HEK293 (cell line): Measurements from ENCODE around the gene CREG2.

Experiments used
- CTCF ChIA-PET: fragments of 350-600 bp; formaldehyde crosslinking; extraction: SDS; loops from one replicate; lab custom pipeline; 2021; ENCODE audit warnings: antibody characterized with exemption; lab: Yijun Ruan, JAX
- POLR2A ChIA-PET: fragments of 300-600 bp; formaldehyde crosslinking; extraction: SDS; loops from one replicate; lab custom pipeline; 2020; ENCODE audit warnings: antibody characterized with exemption, inconsistent platforms; lab: Yijun Ruan, JAX
- H3K27ac ChIP-seq: fragments of 200-500 bp; sonication (Bioruptor generic); 2 replicates; pipeline ENCODE4 v1.5.1; 2014; ENCODE audit warnings: low read depth, low read length, control low read depth, inconsistent platforms; ENCODE audit errors: extremely low read depth
- H3K36me3 ChIP-seq, 2 experiments: fragments of 200-500 bp in 1 of 2; sonication (Bioruptor generic) in 1 of 2; 1 replicate in 1 of 2; 2 replicates in 1 of 2; pipeline ENCODE4 v1.5.1; 2014 to 2017; ENCODE audit warnings: inconsistent platforms in 2 of 2, low read length in 2 of 2; ENCODE audit not compliant: control insufficient read depth in 2 of 2, insufficient read depth in 1 of 2
- H3K4me1 ChIP-seq: fragments of 200-500 bp; sonication (Bioruptor generic); 2 replicates; pipeline ENCODE4 v1.5.1; 2014; ENCODE audit warnings: mild to moderate bottlenecking, low read length, inconsistent platforms; ENCODE audit not compliant: control insufficient read depth, insufficient read depth
- H3K4me3 ChIP-seq: 2 replicates; pipeline ENCODE4 v1.5.1; 2011; ENCODE audit warnings: low read depth, mild to moderate bottlenecking, control low read depth, low read length, moderate library complexity
- H3K9me3 ChIP-seq: fragments of 200-500 bp; sonication (Bioruptor generic); 2 replicates; pipeline ENCODE4 v1.5.1; 2014; ENCODE audit warnings: low read depth, low read length, inconsistent platforms; ENCODE audit not compliant: control insufficient read depth, insufficient read depth
- BCL11A ChIP-seq: fragments of 450-650 bp; formaldehyde crosslinking; IDR thresholded peaks from 2 replicates; pipeline ENCODE4 v1.5.1; 2016; ENCODE audit warnings: low read depth, missing biosample characterization, missing genetic modification characterization
- BCL11B ChIP-seq: fragments of 450-650 bp; formaldehyde crosslinking; IDR thresholded peaks from 2 replicates; pipeline ENCODE4 v1.5.1; 2016; ENCODE audit warnings: low read depth, missing biosample characterization, missing genetic modification characterization
- SP3 ChIP-seq: fragments of 450-650 bp; formaldehyde crosslinking; IDR thresholded peaks from 2 replicates; pipeline ENCODE4 v1.5.1; 2016; ENCODE audit warnings: missing biosample characterization, missing genetic modification characterization
- SP7 ChIP-seq: fragments of 450-650 bp; formaldehyde crosslinking; IDR thresholded peaks from 2 replicates; pipeline ENCODE4 v1.5.1; 2016; ENCODE audit warnings: missing biosample characterization, missing genetic modification characterization
- ZBTB44 ChIP-seq: fragments of 450-650 bp; IDR thresholded peaks from 2 replicates; pipeline ENCODE4 v1.5.1; 2018; ENCODE audit warnings: missing biosample characterization, mild to moderate bottlenecking, missing genetic modification characterization
- ZEB2 ChIP-seq: fragments of 450-650 bp; formaldehyde crosslinking; IDR thresholded peaks from 2 replicates; pipeline ENCODE4 v1.5.1; 2016; ENCODE audit warnings: missing biosample characterization, missing genetic modification characterization
- ZFP3 ChIP-seq: fragments of 450-650 bp; formaldehyde crosslinking; IDR thresholded peaks from 2 replicates; pipeline ENCODE4 v1.5.1; 2016; ENCODE audit warnings: low read depth, missing biosample characterization, missing genetic modification characterization
- ZNF239 ChIP-seq: fragments of 450-650 bp; formaldehyde crosslinking; IDR thresholded peaks from 2 replicates; pipeline ENCODE4 v1.5.1; 2016; ENCODE audit warnings: missing biosample characterization, missing genetic modification characterization
- ZNF404 ChIP-seq: fragments of 450-650 bp; formaldehyde crosslinking; IDR thresholded peaks from 2 replicates; pipeline ENCODE4 v1.5.1; 2017; ENCODE audit warnings: missing biosample characterization, missing genetic modification characterization
- ZNF514 ChIP-seq: fragments of 450-650 bp; formaldehyde crosslinking; IDR thresholded peaks from 2 replicates; pipeline ENCODE4 v1.5.1; 2016; ENCODE audit warnings: missing biosample characterization, missing genetic modification characterization
- ZNF529 ChIP-seq: fragments of 450-650 bp; formaldehyde crosslinking; IDR thresholded peaks from 2 replicates; pipeline ENCODE4 v1.5.1; 2017; ENCODE audit warnings: missing genetic modification characterization, missing biosample characterization; ENCODE audit not compliant: insufficient replicate concordance
- ZNF555 ChIP-seq: fragments of 450-650 bp; formaldehyde crosslinking; conservative IDR thresholded peaks from 2 replicates; pipeline ENCODE4 v1.5.1; 2017; ENCODE audit warnings: missing biosample characterization, mild to moderate bottlenecking, missing genetic modification characterization, inconsistent platforms
- ZNF571 ChIP-seq: fragments of 450-650 bp; formaldehyde crosslinking; IDR thresholded peaks from 2 replicates; pipeline ENCODE4 v1.5.0; 2017; ENCODE audit warnings: missing biosample characterization, missing genetic modification characterization
- ZNF610 ChIP-seq: fragments of 450-650 bp; formaldehyde crosslinking; IDR thresholded peaks from 2 replicates; pipeline ENCODE4 v1.5.1; 2016; ENCODE audit warnings: missing biosample characterization, missing genetic modification characterization, borderline replicate concordance
- ZNF692 ChIP-seq: fragments of 450-650 bp; formaldehyde crosslinking; IDR thresholded peaks from 2 replicates; pipeline ENCODE4 v1.5.1; 2016; ENCODE audit warnings: missing biosample characterization, missing genetic modification characterization
- ZNF785 ChIP-seq: fragments of 450-650 bp; formaldehyde crosslinking; IDR thresholded peaks from 2 replicates; pipeline ENCODE4 v1.5.1; 2016; ENCODE audit warnings: missing biosample characterization, missing genetic modification characterization
- ZSCAN23 ChIP-seq: fragments of 450-650 bp; formaldehyde crosslinking; IDR thresholded peaks from 2 replicates; pipeline ENCODE4 v1.5.1; 2016; ENCODE audit warnings: missing biosample characterization, missing genetic modification characterization
- TF ChIP-seq, protein P1 (sequence below): fragments of 450-650 bp; formaldehyde crosslinking; IDR thresholded peaks from 2 replicates; pipeline ENCODE4 v1.5.1; 2016; ENCODE audit warnings: missing biosample characterization, missing genetic modification characterization, low read depth
- TF ChIP-seq, protein P2 (sequence below): fragments of 450-650 bp; formaldehyde crosslinking; IDR thresholded peaks from 2 replicates; pipeline ENCODE4 v1.5.1; 2016; ENCODE audit warnings: missing biosample characterization, missing genetic modification characterization
- TF ChIP-seq, protein P3 (sequence below): fragments of 450-650 bp; formaldehyde crosslinking; IDR thresholded peaks from 2 replicates; pipeline ENCODE4 v1.5.1; 2016; ENCODE audit warnings: missing biosample characterization, missing genetic modification characterization

Gene CREG2

DNA sequence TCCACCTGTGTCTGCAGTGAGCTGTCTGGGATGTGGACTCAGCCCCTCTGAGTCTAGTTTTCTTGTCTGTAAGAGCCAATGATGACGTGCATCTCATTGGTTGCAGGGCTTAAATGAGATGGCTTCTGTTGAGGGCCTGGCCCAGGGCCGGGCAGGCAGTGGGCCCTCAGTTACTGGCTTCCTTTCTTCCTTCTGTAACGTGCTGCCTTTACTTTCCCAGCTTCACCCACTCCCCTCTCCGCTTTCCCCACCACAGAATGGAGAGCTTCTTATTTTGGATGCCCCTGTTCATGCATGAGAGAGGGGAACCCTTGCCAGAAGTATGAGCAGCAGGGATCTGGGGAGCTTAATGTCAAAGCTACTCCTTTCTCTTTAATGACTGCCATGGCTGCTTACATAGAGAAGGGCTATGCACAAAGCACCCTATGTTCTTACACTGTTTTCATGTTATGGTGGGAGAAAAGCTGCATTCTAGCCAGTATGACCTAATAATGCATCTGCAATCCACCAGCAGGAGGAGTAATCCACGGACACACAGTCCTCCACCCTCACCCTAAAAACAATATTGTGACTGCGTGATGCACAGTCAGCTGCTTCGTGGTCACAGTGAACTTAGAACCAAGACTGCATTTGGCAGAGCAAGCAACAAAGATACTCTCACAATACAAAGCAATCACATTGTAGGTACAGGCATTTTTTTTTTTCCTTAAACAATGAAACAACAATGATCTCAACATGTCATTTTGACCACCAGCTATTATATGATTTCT is 37.2 kb downstream of the CREG2 start (continued):
- TF ChIP-seq, protein P1, sequence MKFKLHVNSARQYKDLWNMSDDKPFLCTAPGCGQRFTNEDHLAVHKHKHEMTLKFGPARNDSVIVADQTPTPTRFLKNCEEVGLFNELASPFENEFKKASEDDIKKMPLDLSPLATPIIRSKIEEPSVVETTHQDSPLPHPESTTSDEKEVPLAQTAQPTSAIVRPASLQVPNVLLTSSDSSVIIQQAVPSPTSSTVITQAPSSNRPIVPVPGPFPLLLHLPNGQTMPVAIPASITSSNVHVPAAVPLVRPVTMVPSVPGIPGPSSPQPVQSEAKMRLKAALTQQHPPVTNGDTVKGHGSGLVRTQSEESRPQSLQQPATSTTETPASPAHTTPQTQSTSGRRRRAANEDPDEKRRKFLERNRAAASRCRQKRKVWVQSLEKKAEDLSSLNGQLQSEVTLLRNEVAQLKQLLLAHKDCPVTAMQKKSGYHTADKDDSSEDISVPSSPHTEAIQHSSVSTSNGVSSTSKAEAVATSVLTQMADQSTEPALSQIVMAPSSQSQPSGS (tag by site-specific recombination): no peak
- TF ChIP-seq ZNF529 (tag by site-specific recombination): no peak
- TF ChIP-seq ZNF555 (tag by site-specific recombination): no peak
- no peak for TF ChIP-seq ZNF571 (tag by site-specific recombination)
- TF ChIP-seq, protein P2, sequence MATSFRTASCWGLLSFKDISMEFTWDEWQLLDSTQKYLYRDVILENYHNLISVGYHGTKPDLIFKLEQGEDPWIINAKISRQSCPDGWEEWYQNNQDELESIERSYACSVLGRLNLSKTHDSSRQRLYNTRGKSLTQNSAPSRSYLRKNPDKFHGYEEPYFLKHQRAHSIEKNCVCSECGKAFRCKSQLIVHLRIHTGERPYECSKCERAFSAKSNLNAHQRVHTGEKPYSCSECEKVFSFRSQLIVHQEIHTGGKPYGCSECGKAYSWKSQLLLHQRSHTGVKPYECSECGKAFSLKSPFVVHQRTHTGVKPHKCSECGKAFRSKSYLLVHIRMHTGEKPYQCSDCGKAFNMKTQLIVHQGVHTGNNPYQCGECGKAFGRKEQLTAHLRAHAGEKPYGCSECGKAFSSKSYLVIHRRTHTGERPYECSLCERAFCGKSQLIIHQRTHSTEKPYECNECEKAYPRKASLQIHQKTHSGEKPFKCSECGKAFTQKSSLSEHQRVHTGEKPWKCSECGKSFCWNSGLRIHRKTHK: no peak
- TF ChIP-seq BCL11B (tag by site-specific recombination): no peak
- TF ChIP-seq ZNF514: no peak
- no peak for TF ChIP-seq BCL11A (tag by site-specific recombination)
- TF ChIP-seq ZNF692 (tag by site-specific recombination): no peak
- TF ChIP-seq, protein P3, sequence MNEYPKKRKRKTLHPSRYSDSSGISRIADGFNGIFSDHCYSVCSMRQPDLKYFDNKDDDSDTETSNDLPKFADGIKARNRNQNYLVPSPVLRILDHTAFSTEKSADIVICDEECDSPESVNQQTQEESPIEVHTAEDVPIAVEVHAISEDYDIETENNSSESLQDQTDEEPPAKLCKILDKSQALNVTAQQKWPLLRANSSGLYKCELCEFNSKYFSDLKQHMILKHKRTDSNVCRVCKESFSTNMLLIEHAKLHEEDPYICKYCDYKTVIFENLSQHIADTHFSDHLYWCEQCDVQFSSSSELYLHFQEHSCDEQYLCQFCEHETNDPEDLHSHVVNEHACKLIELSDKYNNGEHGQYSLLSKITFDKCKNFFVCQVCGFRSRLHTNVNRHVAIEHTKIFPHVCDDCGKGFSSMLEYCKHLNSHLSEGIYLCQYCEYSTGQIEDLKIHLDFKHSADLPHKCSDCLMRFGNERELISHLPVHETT: no peak
- TF ChIP-seq, all 188 proteins: peak for 0

- no peaks in the 10 kb centered on the region for H3K36me3 ChIP-seq
- H3K27ac ChIP-seq: no peak overlapping the region
- no peak overlapping the region for H3K4me3 ChIP-seq
- ChIA-PET CTCF (interaction anchor here (0.6 to 1.9 kb wide), 10 partner anchors 8 to 421 kb away, joined by 3 to 11 read pairs (median 4); partner anchors contain the start of gene CREG2), POLR2A (no interaction called here)
- no peaks in the 10 kb centered on the region for H3K4me1 ChIP-seq
- TF ChIP-seq ZNF610: no peak
- no peak for TF ChIP-seq ZFP3 (tag by site-specific recombination)
- no peak for TF ChIP-seq SP7
- TF ChIP-seq ZEB2: no peak
- no peak for TF ChIP-seq ZNF239 (tag by site-specific recombination)
- no peak for TF ChIP-seq ZNF404 (tag by site-specific recombination)
- TF ChIP-seq ZNF785 (tag by site-specific recombination): no peak
- no peak for TF ChIP-seq ZSCAN23 (tag by site-specific recombination)
- no peak for TF ChIP-seq ZBTB44
- TF ChIP-seq SP3 (tag by site-specific recombination): no peak
- H3K9me3 ChIP-seq: no peaks in the 10 kb centered on the region
Observed at GRCh38 chr2:101348883-101349282, 38.4 kb downstream of the CREG2 start.
